IMR-90 (cell line): ENCODE measurements around the gene AKT2.

Source experiments
- MXI1 ChIP-seq: IDR thresholded peaks from 2 replicates; pipeline ENCODE4 v1.6.1; 2012; ENCODE audit warnings: low read depth, mild to moderate bottlenecking, low read length, moderate library complexity, borderline replicate concordance
- POLR2A ChIP-seq: IDR thresholded peaks from 2 replicates; pipeline ENCODE4 v1.6.1; 2012; ENCODE audit warnings: mild to moderate bottlenecking, low read depth, low read length
- RCOR1 ChIP-seq: IDR thresholded peaks from 2 replicates; pipeline ENCODE4 v1.6.1; 2012; ENCODE audit warnings: mild to moderate bottlenecking, low read length, improper control_type of control experiment; ENCODE audit not compliant: insufficient replicate concordance
- TF ChIP-seq, protein P1 (sequence below): conservative IDR thresholded peaks from 2 replicates; pipeline ENCODE4 v1.5.1; 2012; ENCODE audit warnings: mild to moderate bottlenecking, low read depth, low read length, improper control_type of control experiment

- TF ChIP-seq, protein P1, sequence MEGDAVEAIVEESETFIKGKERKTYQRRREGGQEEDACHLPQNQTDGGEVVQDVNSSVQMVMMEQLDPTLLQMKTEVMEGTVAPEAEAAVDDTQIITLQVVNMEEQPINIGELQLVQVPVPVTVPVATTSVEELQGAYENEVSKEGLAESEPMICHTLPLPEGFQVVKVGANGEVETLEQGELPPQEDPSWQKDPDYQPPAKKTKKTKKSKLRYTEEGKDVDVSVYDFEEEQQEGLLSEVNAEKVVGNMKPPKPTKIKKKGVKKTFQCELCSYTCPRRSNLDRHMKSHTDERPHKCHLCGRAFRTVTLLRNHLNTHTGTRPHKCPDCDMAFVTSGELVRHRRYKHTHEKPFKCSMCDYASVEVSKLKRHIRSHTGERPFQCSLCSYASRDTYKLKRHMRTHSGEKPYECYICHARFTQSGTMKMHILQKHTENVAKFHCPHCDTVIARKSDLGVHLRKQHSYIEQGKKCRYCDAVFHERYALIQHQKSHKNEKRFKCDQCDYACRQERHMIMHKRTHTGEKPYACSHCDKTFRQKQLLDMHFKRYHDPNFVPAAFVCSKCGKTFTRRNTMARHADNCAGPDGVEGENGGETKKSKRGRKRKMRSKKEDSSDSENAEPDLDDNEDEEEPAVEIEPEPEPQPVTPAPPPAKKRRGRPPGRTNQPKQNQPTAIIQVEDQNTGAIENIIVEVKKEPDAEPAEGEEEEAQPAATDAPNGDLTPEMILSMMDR, result no peak
- TF ChIP-seq MXI1, result no peak
- TF ChIP-seq POLR2A, result no peak
- TF ChIP-seq RCOR1, result no peak
Observed at GRCh38 chr19:40278361-40279035, 6.6 kb downstream of the AKT2 start.
